Transverse colon (tissue), 4 donors: Measurements from ENCODE around the gene SUGCT.

Source experiments
- POLR2A ChIP-seq: fragments of 450-650 bp; IDR thresholded peaks from one replicate; pipeline ENCODE4 v1.6.1; 2016; ENCODE audit warnings: antibody characterized with exemption, mild to moderate bottlenecking, moderate library complexity
- POLR2AphosphoS5 ChIP-seq, 3 donors: sonication (generic); formaldehyde crosslinking; IDR thresholded peaks; one replicate each; pipeline ENCODE4 v1.6.1; 2016; ENCODE audit warnings: antibody characterized with exemption in 3 of 3
- TF ChIP-seq, protein P1 (sequence below), 5 experiments: fragments of 200-600 bp in 3 of 5; fragments of 450-650 bp in 2 of 5; sonication (generic) in 3 of 5; IDR thresholded peaks; 1 replicate in 2 of 5; 2 replicates in 3 of 5; pipeline ENCODE4 v1.5.1; 2016 to 2017; ENCODE audit warnings: antibody characterized with exemption in 5 of 5, inconsistent platforms in 3 of 5, mild to moderate bottlenecking in 2 of 5, moderate library complexity in 1 of 5

DNA sequence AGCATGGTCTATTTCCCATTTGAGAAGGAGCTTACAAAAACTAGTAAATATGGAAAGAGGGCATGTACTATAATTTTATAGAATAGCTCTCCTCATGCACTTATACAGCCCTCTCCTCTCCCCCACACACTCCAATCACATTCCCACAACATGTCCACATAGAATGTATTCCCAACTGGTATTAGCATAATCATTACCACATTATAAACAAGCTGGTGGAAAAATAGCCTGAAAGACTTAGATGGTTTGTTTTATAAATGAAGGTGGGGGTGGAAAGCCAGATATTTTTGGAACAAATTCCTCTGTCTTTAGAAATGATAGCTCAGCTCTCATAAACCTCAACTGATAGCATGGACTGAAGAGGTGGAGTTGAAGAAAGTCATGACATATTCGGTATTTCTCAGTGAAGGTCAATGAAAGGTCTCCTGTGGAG, 410.1 kb downstream of the SUGCT start:
- TF ChIP-seq, protein P1, sequence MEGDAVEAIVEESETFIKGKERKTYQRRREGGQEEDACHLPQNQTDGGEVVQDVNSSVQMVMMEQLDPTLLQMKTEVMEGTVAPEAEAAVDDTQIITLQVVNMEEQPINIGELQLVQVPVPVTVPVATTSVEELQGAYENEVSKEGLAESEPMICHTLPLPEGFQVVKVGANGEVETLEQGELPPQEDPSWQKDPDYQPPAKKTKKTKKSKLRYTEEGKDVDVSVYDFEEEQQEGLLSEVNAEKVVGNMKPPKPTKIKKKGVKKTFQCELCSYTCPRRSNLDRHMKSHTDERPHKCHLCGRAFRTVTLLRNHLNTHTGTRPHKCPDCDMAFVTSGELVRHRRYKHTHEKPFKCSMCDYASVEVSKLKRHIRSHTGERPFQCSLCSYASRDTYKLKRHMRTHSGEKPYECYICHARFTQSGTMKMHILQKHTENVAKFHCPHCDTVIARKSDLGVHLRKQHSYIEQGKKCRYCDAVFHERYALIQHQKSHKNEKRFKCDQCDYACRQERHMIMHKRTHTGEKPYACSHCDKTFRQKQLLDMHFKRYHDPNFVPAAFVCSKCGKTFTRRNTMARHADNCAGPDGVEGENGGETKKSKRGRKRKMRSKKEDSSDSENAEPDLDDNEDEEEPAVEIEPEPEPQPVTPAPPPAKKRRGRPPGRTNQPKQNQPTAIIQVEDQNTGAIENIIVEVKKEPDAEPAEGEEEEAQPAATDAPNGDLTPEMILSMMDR (IDR thresholded peaks at IDR 0.05), result no peak
- TF ChIP-seq POLR2A, result no peak
- no peak for TF ChIP-seq POLR2AphosphoS5 (IDR thresholded peaks at IDR 0.05)
